Smooth muscle cell (in vitro differentiated cells): ENCODE data around the gene TLCD3B. TPM values are rescaled to one million over a fixed set of nuclear protein-coding genes. Genes with fewer than 3 reads are reported as not detected.

ENCODE experiments used
- DNase-seq: peaks from one replicate; lab custom pipeline; 2025; ENCODE audit not compliant: unreplicated experiment; lab: John Stamatoyannopoulos, UW
- H2AFZ ChIP-seq: fragments of 200-600 bp; sonication (generic); 2 replicates; pipeline ENCODE4 v1.6.0; 2016; ENCODE audit warnings: antibody characterized with exemption, low read depth, mild to moderate bottlenecking
- H3F3A ChIP-seq: fragments of 200-600 bp; sonication (generic); 2 replicates; pipeline ENCODE4 v1.6.0; 2017; ENCODE audit warnings: antibody characterized with exemption, low read depth
- H3K27ac ChIP-seq: fragments of 200-600 bp; sonication (generic); 2 replicates; pipeline ENCODE4 v1.5.1; 2016; ENCODE audit warnings: low read depth, mild to moderate bottlenecking
- H3K27me3 ChIP-seq: fragments of 200-600 bp; sonication (generic); 2 replicates; pipeline ENCODE4 v1.6.1; 2016; ENCODE audit warnings: low read depth, mild to moderate bottlenecking
- H3K36me3 ChIP-seq: fragments of 200-600 bp; sonication (generic); 2 replicates; pipeline ENCODE4 v1.5.1; 2016; ENCODE audit warnings: low read depth
- H3K4me1 ChIP-seq: fragments of 200-600 bp; sonication (generic); 2 replicates; pipeline ENCODE4 v1.5.1; 2016; ENCODE audit warnings: low read depth
- H3K4me2 ChIP-seq: fragments of 200-600 bp; sonication (generic); 2 replicates; pipeline ENCODE4 v1.6.0; 2016; ENCODE audit warnings: mild to moderate bottlenecking
- H3K4me3 ChIP-seq: fragments of 200-600 bp; sonication (generic); 2 replicates; pipeline ENCODE4 v1.5.1; 2016; ENCODE audit warnings: mild to moderate bottlenecking
- H3K79me2 ChIP-seq: fragments of 200-600 bp; sonication (generic); 2 replicates; pipeline ENCODE4 v1.6.0; 2016; ENCODE audit warnings: low read depth, mild to moderate bottlenecking
- H3K9ac ChIP-seq: fragments of 200-600 bp; sonication (generic); 2 replicates; pipeline ENCODE4 v1.6.0; 2016; ENCODE audit warnings: low read depth
- H3K9me3 ChIP-seq: fragments of 200-600 bp; sonication (generic); replicated peaks from 2 replicates; pipeline ENCODE4 v1.5.1; 2016; ENCODE audit warnings: low read depth
- H4K20me1 ChIP-seq: fragments of 200-600 bp; sonication (generic); 2 replicates; pipeline ENCODE4 v1.6.0; 2016; ENCODE audit warnings: low read depth
- CTCF ChIP-seq: fragments of 200-600 bp; sonication (generic); IDR thresholded peaks from 2 replicates; pipeline ENCODE4 v1.5.1; 2017; ENCODE audit warnings: borderline replicate concordance, mild to moderate bottlenecking, antibody characterized with exemption; ENCODE audit not compliant: insufficient read depth, poor library complexity, severe bottlenecking
- WGBS: methylation state at CpG from one replicate; pipeline ENCODE4 v1.1.7; 2016; ENCODE audit warnings: low lambda C conversion rate; 5-methylcytosine and 5-hydroxymethylcytosine counted together
- polyA plus RNA-seq: library from polyadenylated mRNA; unstranded; fragments of >200 nt; fragmentation: Nextera tagmentation; extraction: Ambion mirVana; gene quantifications from 2 replicates; pipeline ENCODE4 v1.2.1, GENCODE V29; 2016
- total RNA-seq: library from RNA; depleted of rRNA; stranded (reverse); fragments of >200 nt; gene quantifications from 2 replicates; pipeline ENCODE4 v1.2.3, GENCODE V29; 2014

The TLCD3B gene
- total and polyA plus RNA-seq, 2 experiments from 2014 or later, result 0.45 to 0.48 TPM

DNA sequence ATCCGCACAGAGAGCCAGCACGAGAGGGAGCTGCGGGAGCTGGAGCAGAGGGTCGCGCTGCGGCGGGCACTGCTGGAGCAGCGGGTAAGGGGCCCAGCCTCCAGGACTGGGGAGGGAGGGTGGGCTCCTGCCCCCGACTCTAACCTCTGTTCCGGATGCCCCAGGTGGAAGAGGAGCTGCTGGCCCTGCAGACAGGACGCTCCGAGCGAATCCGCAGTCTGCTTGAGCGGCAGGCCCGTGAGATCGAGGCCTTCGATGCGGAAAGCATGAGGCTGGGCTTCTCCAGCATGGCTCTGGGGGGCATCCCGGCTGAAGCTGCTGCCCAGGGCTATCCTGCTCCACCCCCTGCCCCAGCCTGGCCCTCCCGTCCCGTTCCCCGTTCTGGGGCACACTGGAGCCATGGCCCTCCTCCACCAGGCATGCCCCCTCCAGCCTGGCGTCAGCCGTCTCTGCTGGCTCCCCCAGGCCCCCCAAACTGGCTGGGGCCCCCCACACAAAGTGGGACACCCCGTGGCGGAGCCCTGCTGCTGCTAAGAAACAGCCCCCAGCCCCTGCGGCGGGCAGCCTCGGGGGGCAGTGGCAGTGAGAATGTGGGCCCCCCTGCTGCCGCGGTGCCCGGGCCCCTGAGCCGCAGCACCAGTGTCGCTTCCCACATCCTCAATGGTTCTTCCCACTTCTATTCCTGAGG, 40.0 kb downstream of the TLCD3B start:
- Histone ChIP-seq H4K20me1 (no peaks in the 10 kb centered on the region), H3K4me2 (no peak overlapping the region), H2AFZ (no peak overlapping the region), H3K4me1 (peaks cover 5% of the 10 kb centered on the region), H3K4me3 (no peak overlapping the region), H3K27me3 (no peaks in the 10 kb centered on the region), H3K9me3 (no peaks in the 10 kb centered on the region), H3K27ac (no peak overlapping the region), H3K9ac (no peak overlapping the region), H3K36me3 (no peaks in the 10 kb centered on the region), H3F3A (peaks cover 4% of the 10 kb centered on the region), H3K79me2 (no peaks in the 10 kb centered on the region)
- TF ChIP-seq CTCF, result no peak
- 98% methylated on average over 34 of the region's 35 CpGs for WGBS
- no peak for DNase-seq

DNA sequence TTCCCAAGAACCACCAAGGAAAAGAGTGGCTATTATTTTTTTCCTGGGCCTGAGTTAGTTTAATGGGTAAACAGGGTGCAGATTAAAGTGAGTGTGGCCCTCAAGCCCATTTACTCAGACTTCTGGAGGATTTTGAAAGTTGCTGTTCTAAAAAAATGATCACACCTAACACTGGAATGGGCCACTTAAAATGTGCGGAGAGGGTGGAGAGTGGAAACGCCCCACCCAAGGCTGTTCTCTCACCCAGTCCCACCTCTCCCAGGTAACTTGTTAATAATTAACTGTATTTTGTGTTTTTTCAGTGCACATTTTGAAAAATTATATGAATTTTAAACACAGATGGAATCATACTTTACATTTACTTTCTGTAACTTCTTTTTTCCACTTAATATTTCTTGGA, 41.0 kb downstream of the TLCD3B start:
- Histone ChIP-seq H3K36me3 (no peaks in the 10 kb centered on the region), H3K4me1 (peaks cover 5% of the 10 kb centered on the region)

DNA sequence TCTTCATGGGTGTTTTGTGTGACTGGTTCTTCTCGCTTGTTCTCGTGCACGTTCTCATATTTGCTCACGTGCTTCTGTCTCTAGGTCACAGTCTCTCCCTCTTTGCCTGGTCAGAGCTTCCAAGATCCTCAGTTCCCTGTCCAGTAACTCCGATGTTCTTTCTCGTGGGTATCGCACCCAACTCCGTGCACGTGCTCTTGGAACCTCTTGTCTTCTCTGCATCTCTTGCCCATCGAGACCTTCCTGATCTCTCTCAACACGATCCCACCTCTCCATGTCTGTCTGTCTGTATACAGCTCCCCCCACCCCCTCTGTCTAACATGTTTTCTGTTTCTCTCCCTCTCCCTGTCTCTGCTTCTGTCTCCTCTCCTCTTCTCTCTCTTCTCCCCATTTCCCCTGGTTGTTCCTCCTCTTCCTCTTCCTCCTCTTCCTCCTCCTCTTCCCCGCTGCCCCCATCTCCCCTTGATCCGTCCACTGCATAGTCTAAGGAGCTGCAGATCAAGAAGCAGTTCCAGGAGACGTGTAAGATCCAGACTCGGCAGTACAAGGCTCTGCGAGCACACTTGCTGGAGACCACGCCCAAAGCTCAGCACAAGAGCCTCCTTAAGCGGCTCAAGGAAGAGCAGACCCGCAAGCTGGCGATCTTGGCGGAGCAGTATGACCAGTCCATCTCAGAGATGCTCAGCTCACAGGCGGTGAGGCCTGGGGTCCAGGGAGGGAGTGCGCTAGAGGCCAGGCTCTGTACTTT, 41.8 kb downstream of the TLCD3B start:
- Histone ChIP-seq H3K27me3 (no peaks in the 10 kb centered on the region), H3K9ac (no peak overlapping the region), H4K20me1 (no peaks in the 10 kb centered on the region), H3K36me3 (no peaks in the 10 kb centered on the region), H3K9me3 (no peaks in the 10 kb centered on the region), H3K4me3 (no peak overlapping the region), H3K4me1 (no peaks in the 10 kb centered on the region), H3F3A (peaks cover 4% of the 10 kb centered on the region), H3K27ac (no peak overlapping the region), H3K79me2 (no peaks in the 10 kb centered on the region), H2AFZ (no peak overlapping the region), H3K4me2 (no peak overlapping the region)
- no peak for DNase-seq
- no peak for TF ChIP-seq CTCF
- WGBS, result 94% methylated on average over 23 of the region's 23 CpGs

More for the DNA sequence above, 41.0 kb downstream of the TLCD3B start:
- no peaks in the 10 kb centered on the region for H3K79me2 ChIP-seq
- H3K9ac ChIP-seq, result no peak overlapping the region
- no peak overlapping the region for H3K4me3 ChIP-seq
- peaks cover 4% of the 10 kb centered on the region for H3F3A ChIP-seq
- no peaks in the 10 kb centered on the region for H3K9me3 ChIP-seq
- H3K27ac ChIP-seq, result no peak overlapping the region
- no peak for TF ChIP-seq CTCF
- DNase-seq, result no peak
- no peaks in the 10 kb centered on the region for H3K27me3 ChIP-seq
- no peaks in the 10 kb centered on the region for H4K20me1 ChIP-seq
- no peak overlapping the region for H3K4me2 ChIP-seq
- no peak overlapping the region for H2AFZ ChIP-seq
- WGBS, result 98% methylated on average over 2 of the region's 2 CpGs
